HCT116 (cell line): Measurements from ENCODE around the gene ERCC6.

Experiments used
- CTCF ChIP-seq, 3 experiments: fragments of 200-600 bp in 1 of 3; sonication (generic) in 1 of 3; IDR thresholded peaks in 2 of 3; conservative IDR thresholded peaks in 1 of 3; 2 replicates each; pipeline ENCODE4 v1.5.1; 2012 to 2017; ENCODE audit warnings: low read depth in 2 of 3, low read length in 2 of 3, antibody characterized with exemption in 1 of 3, borderline replicate concordance in 1 of 3, control low read depth in 1 of 3, mild to moderate bottlenecking in 1 of 3, mixed read lengths in 1 of 3, mixed run types in 1 of 3, moderate library complexity in 1 of 3; ENCODE audit not compliant: insufficient read depth in 1 of 3
- EGR1 ChIP-seq: IDR thresholded peaks from 2 replicates; pipeline ENCODE4 v1.6.1; 2012; ENCODE audit warnings: low read depth
- ELF1 ChIP-seq: IDR thresholded peaks from 2 replicates; pipeline ENCODE4 v1.6.1; 2012; ENCODE audit warnings: low read depth, borderline replicate concordance
- EZH2 ChIP-seq: fragments of 200-600 bp; sonication (generic); IDR thresholded peaks from 2 replicates; pipeline ENCODE4 v1.6.1; 2017; ENCODE audit warnings: antibody characterized with exemption, mixed run types
- EZH2phosphoT487 ChIP-seq: fragments of 200-600 bp; IDR thresholded peaks from 2 replicates; pipeline ENCODE4 v1.6.1; 2018; ENCODE audit warnings: antibody characterized with exemption, borderline replicate concordance
- POLR2A ChIP-seq: IDR thresholded peaks from 2 replicates; pipeline ENCODE4 v1.7.0; 2011; ENCODE audit warnings: borderline replicate concordance; ENCODE audit not compliant: insufficient read depth, insufficient read length; ENCODE audit errors: extremely low read depth
- POLR2AphosphoS5 ChIP-seq: IDR thresholded peaks from 2 replicates; pipeline ENCODE4 v1.6.1; 2011; ENCODE audit warnings: mild to moderate bottlenecking, low read depth, low read length, moderate library complexity
- REST ChIP-seq: IDR thresholded peaks from 2 replicates; pipeline ENCODE4 v1.6.1; 2012; ENCODE audit warnings: low read depth
- SP1 ChIP-seq: IDR thresholded peaks from 2 replicates; pipeline ENCODE4 v1.6.1; 2012; ENCODE audit warnings: low read depth
- TCF7L2 ChIP-seq: IDR thresholded peaks from 2 replicates; pipeline ENCODE4 v1.7.0; 2011; ENCODE audit warnings: borderline replicate concordance, inconsistent platforms; ENCODE audit not compliant: insufficient read depth, insufficient read length; ENCODE audit errors: extremely low read depth

GRCh38 chr10:49497358-49497757 lies 41.6 kb downstream of the ERCC6 start:
- TF ChIP-seq SP1 (no peak), CTCF (IDR thresholded peaks at IDR 0.05 in 2 of 3, conservative IDR thresholded peaks at IDR 0.05 in 1 of 3; ENCODE audit: borderline replicate concordance in 1 of 3, insufficient read depth in 1 of 3, low read depth in 2 of 3, low read length in 2 of 3) (no peak), EZH2phosphoT487 (no peak), POLR2A (no peak), POLR2AphosphoS5 (no peak), EGR1 (no peak), REST (no peak), EZH2 (no peak), TCF7L2 (no peak), ELF1 (no peak)
